ENCODE results near the gene TECPR2. TPM values are rescaled to one million over a fixed set of nuclear protein-coding genes. Genes with fewer than 3 reads are reported as not detected.

TECPR2 gene
- total RNA-seq, 1 donor from 2014 or later = 36.1 TPM

DNA sequence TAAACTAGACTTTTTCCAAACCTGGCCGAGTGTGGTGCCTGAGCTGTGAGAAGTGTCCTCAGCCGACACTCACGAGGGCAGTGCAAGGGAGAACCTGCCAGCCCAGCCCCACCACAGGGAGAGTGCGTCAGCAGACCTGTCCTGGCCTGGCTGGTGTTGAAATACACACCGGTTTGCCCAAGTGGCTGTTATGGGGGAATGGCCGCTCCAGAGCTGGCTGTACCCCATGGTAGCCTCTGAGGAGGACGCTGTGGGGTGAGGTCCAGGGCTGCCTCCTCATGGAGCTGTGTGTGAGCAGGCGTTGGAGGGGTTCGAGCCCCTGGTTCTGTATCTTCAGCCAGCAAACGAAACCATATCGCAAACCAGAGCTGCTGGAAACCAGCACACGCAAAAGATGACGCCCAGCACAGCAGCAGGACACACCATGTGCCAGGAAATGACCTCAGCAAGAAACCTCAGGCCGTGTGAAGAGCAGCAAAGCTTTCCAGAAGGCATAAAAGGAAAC, 137.5 kb downstream of the TECPR2 start:
- ATAC-seq = peak; percentile 86
- DNase-seq (ENCODE audit: low spot score) = no peak
- intact Hi-C loops (cut with DNase I) = no loop called here

- intact Hi-C loops (cut with DNase I) = no loop called here
- no peak for ATAC-seq
Measured at GRCh38 chr14:102500713-102501112, 138.0 kb downstream of the TECPR2 start.

DNA sequence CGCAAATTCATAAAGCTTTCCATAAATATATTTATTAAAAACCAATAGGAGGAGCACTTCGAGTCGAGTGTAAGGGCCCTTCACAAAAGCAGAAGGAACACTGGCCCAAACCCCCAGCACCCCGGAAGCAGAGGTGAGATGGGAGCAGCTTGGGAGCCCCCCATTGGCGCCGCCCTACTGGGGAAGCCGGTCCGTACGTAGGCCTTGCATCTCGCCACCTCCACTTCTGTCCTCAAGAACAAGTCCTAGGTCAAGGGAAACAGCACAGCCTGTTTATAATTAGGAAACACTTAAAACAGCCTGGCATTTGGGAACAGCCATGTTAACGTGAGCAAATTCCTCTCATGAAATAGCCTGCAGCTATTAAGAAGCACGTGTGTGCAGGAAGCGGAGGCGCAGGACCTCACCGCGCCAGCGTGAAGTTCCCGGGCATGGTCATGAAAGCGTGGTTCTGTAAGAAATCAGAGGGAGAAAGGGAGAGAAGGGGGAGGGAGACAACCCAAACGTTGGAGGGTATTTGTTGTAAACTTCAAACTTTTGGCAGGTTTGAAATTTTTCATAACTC, 139.1 kb downstream of the TECPR2 start:
- no peak for ATAC-seq
- DNase-seq (ENCODE audit: low spot score) = no peak
- intact Hi-C loops (cut with DNase I) = no loop called here

More at GRCh38 chr14:102500713-102501112, 138.0 kb downstream of the TECPR2 start:
- no peak for DNase-seq (ENCODE audit: low spot score)

DNA sequence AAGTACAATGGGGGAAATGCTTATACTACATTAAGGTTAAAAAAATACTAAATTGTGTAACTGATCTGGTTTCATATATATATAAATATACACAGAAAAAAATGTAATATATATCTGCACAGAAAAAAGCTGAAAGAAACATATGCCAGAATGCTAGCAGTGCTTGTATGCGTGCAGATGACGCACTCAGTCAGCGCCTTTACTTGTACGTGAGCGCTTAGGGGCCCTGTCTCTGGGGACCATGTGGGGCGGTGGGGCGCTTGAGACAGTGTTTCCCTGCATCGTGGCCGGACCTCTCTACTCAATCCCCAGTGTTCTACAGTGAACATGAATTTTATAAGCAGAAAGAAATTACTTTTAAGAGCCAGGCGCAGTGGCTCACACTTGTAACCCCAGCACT, 139.8 kb downstream of the TECPR2 start:
- DNase-seq (ENCODE audit: low spot score) (no peak), ATAC-seq (no peak)
- intact Hi-C loops (cut with DNase I) = no loop called here

DNA sequence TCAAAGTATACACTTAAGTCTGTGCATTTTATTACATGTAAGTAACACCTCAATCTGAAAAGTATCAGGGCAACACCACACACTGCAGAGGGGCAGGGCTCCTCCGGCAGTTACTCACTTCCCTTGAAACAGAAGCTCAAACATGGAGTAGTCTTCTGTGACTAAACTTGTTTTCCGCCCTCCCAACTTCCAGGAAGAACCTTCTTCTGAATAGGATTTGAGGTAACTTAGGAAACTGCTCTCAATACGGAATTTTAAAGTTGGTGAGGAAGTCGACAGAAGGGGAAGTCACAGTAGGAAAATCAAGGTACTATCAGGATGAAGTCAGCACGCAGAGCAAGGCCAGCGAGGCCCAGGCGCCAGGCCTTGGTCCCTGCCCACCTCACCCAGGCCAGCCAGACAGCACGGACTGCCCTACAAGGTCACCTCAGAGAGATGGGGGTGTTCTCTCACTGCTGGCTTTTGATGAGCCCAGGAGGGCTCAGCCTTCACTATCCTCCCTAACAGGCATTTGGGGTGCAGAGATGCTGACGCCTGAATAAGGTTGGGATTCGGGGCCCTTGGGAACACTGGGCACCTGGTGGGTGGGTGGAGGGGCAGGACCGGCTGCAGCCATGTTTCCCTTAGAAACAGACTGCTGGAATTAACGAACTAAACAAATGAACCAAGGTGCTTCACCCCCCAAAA, 141.0 kb downstream of the TECPR2 start:
- ATAC-seq (no peak), DNase-seq (ENCODE audit: low spot score) (no peak)
- intact Hi-C loops (cut with DNase I) = no loop called here

DNA sequence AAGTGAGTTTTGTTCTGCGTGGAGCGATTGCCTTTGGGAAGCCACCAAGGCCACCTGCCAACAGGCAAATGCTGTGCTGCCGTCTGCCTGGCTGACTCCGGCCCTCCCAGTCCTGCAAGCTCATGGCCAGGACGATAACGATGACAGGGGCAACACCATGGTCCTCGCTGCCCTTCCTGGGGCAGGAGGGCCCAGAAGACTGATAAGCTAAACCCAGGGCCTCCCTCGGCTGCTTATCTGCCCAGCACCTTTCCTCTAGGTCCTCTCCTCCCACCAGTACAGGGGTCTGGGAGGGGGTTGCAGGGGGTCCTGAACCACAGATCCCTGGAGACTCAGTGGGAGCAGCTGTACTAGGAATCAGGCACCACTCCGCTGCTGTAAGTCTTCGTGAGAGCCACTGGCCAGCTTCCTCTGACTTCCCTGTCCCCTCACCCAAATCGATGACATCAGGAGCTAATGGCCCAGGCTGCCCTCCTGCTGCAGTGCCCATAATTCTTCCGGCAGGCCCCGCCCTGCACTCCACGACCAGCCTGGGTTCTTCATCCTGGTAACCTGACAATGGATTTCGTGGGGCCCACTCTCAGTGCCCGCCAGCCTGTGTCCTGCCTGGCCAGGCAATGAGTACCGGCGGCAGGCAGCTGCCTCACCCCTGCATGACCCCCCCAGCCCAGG, 141.7 kb downstream of the TECPR2 start:
- DNase-seq (ENCODE audit: low spot score) = no peak
- intact Hi-C loops (cut with DNase I) = no loop called here
- ATAC-seq = no peak

- ATAC-seq (no peak), DNase-seq (ENCODE audit: low spot score) (no peak)
- intact Hi-C loops (cut with DNase I) = no loop called here
Measured at GRCh38 chr14:102505000-102505619, 142.4 kb downstream of the TECPR2 start.

- DNase-seq (ENCODE audit: low spot score) (no peak), ATAC-seq (no peak)
- intact Hi-C loops (cut with DNase I) = no loop called here
Measured at GRCh38 chr14:102505775-102506625, 143.3 kb downstream of the TECPR2 start.

DNA sequence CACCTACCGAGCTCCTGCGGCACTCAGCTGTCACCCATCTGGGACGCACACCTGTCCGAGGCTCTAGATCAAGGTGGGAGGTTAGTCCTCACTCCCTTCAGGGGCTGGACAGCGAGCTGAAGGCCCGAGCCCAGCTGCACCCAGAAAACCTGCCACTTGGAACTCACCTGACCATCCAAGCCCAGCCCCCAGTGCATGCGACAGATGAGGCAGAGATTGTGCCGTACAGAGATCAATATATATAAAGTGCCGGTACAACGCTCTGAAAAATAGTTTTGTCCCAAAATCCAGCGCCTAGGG, 143.8 kb downstream of the TECPR2 start:
- no peak for ATAC-seq
- intact Hi-C loops (cut with DNase I) = no loop called here
- no peak for DNase-seq (ENCODE audit: low spot score)

DNA sequence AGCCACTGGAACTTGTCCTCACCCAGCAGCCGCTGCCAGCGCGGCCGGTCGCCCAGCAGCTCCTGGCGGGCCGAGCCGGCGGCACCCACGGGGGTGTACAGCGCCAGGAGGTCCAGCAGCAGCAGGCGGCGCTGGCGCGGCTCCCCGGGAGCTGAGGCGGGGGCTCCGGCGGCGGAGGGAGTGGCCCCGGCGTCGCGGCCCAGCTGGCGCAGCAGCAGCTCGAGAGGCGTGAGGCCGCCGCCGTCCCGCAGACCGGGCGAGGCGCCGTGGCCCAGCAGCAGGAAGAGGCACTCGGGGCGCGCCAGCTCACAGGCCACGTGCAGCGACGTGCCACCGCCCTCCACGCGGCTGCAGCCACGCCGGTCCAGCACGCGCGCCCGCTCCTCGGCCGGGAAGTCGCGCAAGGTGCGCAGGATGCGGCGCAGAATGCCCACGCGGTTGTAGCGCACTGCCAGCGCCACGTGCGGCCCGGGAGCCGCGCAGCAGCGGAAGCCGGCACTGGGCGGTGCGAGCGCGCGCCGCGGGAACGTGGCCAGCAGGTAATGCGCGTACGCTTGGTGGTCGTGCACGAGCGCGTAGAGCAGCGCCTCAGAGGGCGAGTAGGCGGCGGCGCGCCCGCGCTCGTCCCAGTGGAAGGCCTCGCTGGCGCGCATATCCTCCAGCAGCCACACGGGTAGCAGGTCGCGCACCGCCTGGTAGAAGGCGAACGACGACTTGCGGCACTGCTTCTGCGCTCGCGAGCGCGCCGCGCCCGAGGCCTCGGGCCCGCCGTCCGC, 144.5 kb downstream of the TECPR2 start:
- ATAC-seq (no peak), DNase-seq (ENCODE audit: low spot score) (no peak)

GRCh38 chr14:102507857-102508312, 145.1 kb downstream of the TECPR2 start:
- no peak for ATAC-seq
- DNase-seq (ENCODE audit: low spot score) = no peak
- intact Hi-C loops (cut with DNase I) = no loop called here

More for the DNA sequence above, 144.5 kb downstream of the TECPR2 start:
- intact Hi-C loops (cut with DNase I) = no loop called here

DNA sequence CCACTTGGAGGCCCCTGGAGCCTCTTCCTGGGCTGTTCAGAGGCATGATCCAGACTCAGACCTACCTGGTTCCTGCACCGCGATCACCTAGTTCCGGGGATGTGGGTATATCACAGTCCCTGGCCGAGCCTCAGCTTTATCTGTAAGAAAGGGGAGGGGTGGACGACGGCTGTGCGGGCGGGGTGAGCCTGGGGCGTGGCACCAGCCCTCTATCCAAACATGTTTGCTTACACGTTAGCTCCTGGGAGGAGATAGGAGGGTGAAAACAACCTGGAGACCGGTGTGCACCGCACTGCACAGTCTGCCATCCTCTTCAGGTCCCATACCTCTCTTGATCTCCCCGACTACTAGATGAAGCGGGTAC, 145.7 kb downstream of the TECPR2 start:
- intact Hi-C loops (cut with DNase I) = no loop called here
- ATAC-seq = no peak
- DNase-seq (ENCODE audit: low spot score) = no peak

DNA sequence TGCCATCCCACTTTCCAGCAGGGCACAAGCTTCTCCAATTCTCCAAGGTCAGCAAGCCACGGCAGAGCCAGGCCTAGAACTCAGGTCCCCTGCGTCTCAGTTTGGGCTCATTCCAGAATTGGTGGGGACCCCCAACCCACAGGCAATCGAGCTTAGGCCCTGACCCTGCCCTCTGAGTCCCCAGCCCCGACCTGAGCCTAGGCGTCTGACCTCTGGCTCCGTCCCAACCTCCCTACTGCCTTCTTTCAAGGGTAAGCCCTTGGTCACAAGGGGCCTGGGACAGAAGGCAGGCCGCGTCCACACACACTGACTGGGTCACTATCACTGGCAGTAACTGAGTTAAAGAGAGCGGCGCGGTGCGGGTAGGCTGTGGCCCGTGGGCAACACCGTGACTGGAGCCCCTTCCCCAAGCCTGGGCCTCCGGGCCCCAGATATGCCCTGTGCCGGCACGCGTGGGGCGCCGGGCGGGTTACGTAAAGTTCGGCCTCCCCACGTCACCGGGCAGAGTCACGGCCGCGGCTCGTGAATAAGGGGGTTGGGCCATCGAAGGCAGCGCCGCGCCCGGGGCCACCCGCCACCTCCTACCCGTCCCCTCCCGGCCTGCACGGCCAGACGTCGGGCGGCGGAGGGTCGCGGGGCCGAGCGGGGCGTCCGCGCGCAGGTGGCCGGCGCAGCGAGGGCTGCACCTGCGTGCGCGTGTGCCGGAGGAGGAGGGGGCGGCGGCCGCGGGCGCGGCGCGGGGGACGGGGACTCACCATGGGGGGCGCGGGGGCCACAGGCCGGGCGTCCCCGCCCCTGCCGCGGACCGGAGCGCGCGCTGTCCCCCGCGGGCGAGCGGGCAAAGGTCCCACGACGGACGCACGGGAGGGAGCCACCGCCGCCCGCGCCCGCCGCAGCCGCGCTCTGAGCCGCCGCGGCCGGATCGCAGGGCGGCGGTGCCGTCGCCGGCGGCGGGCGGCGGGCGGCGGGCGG, 146.3 kb downstream of the TECPR2 start:
- ATAC-seq (peak; percentile 60), DNase-seq (ENCODE audit: low spot score) (peak; percentile 83)
- intact Hi-C loops (cut with DNase I) = no loop called here

DNA sequence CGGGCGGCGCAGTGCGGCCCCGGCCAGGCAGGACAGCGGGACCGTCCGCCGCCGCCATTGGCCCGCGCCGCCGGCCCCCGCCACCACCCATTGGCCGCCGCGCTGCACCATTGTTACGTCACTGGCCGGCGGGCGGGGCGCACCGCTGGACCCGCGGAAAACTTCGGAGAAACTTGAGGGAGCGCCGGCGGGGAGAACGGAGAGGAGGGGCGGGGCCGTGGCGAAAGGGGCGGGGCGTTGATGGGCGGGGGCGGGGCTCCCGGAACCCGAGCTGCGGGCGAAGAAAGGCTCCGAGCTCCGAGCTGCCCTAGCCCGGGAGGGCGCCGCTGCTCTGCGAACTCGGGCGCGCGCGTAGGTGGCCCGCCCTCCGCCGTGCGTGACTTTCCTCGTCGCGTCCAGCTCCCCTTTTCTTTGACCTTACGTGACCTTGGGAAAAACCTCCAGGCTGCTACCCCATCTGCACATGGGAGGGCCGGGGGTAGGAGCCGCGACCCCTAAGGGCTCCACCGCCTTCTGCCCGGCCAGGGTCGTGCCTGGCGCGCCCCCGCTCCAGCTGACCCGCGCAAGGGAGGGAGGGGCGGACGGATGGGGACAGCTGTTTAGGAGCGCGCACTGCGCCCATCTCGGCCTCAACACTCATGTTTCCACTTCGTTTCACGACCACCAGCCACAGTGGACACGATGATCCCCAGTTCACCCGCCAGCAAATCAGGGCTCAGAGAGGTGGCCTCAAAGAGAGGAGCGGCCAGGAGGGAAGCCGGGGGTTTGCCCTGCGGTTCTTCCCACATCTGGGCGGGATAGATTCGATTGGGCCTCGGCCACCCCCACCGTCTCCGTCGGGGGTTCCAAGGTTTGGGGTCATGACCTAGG, 147.2 kb downstream of the TECPR2 start, which contains the start of gene ANKRD9:
Gene ANKRD9 (minus strand): TSS at position 31 of the 870 bp plus-strand sequence. CDS start 1,887 bp downstream, outside the sequence.
- ATAC-seq (peak; percentile 94), DNase-seq (ENCODE audit: low spot score) (peak; percentile 98)
- intact Hi-C loops (cut with DNase I) = no loop called here

- DNase-seq (ENCODE audit: low spot score) (no peak), ATAC-seq (peak; percentile 29)
- intact Hi-C loops (cut with DNase I) = no loop called here
Measured at GRCh38 chr14:102510616-102511520, 148.1 kb downstream of the TECPR2 start.
